SU-DHL-6 (cell line): ENCODE data around the gene GAREM2.

Source experiments
- H2AFZ ChIP-seq: fragments of 200-600 bp; sonication (generic); 2 replicates; pipeline ENCODE4 v1.6.1; 2014; ENCODE audit warnings: low read depth, mild to moderate bottlenecking, moderate library complexity, mixed read lengths, antibody characterized with exemption, low read length; ENCODE audit not compliant: severe bottlenecking
- H3F3A ChIP-seq: fragments of 200-600 bp; shearing (Covaris generic); 2 replicates; pipeline ENCODE4 v1.6.0; 2016; ENCODE audit warnings: antibody characterized with exemption, mild to moderate bottlenecking; ENCODE audit not compliant: insufficient read depth
- H3K27ac ChIP-seq: fragments of 200-600 bp; sonication (generic); 2 replicates; pipeline ENCODE4 v1.5.1; 2016; ENCODE audit warnings: low read depth, mild to moderate bottlenecking, low read length, moderate library complexity, mixed read lengths
- H3K27me3 ChIP-seq: fragments of 200-600 bp; sonication (generic), shearing (Covaris generic); 2 replicates; pipeline ENCODE4 v1.6.0; 2014; ENCODE audit warnings: mild to moderate bottlenecking, low read length
- H3K36me3 ChIP-seq: fragments of 200-600 bp; sonication (generic); 2 replicates; pipeline ENCODE4 v1.6.1; 2014; ENCODE audit warnings: mild to moderate bottlenecking, low read length, mixed read lengths
- H3K4me2 ChIP-seq: fragments of 300-600, 200-600 bp; shearing (Covaris generic), sonication (generic); 2 replicates; pipeline ENCODE4 v1.6.0; 2014; ENCODE audit warnings: low read length, low read depth, mild to moderate bottlenecking; ENCODE audit not compliant: poor library complexity, severe bottlenecking
- H3K4me3 ChIP-seq: fragments of 200-600 bp; sonication (generic); 2 replicates; pipeline ENCODE4 v1.5.1; 2014; ENCODE audit warnings: antibody characterized with exemption, low read length, mild to moderate bottlenecking, mixed read lengths; ENCODE audit not compliant: insufficient read depth, poor library complexity, severe bottlenecking
- H3K79me2 ChIP-seq: fragments of 200-600 bp; sonication (generic); 2 replicates; pipeline ENCODE4 v1.6.1; 2014; ENCODE audit warnings: mild to moderate bottlenecking, low read length, moderate library complexity; ENCODE audit not compliant: insufficient read depth
- H3K9ac ChIP-seq: fragments of 200-600 bp; sonication (generic); 2 replicates; pipeline ENCODE4 v1.7.0; 2014; ENCODE audit warnings: mild to moderate bottlenecking, low read length
- H3K9me2 ChIP-seq: fragments of 200-600 bp; sonication (generic); replicated peaks from 2 replicates; pipeline ENCODE4 v1.6.1; 2014; ENCODE audit warnings: low read length; ENCODE audit not compliant: insufficient read depth
- H3K9me3 ChIP-seq: fragments of 200-600 bp; sonication (generic); 2 replicates; pipeline ENCODE4 v1.6.1; 2014; ENCODE audit warnings: low read length, mixed read lengths; ENCODE audit not compliant: insufficient read depth
- H4K20me1 ChIP-seq: fragments of 200-600 bp; sonication (generic); 2 replicates; pipeline ENCODE4 v1.6.1; 2014; ENCODE audit warnings: low read depth, mild to moderate bottlenecking, antibody characterized with exemption, low read length, moderate library complexity, mixed read lengths
- EZH2phosphoT487 ChIP-seq: fragments of 200-600 bp; sonication (generic), shearing (Covaris generic); conservative IDR thresholded peaks from 2 replicates; pipeline ENCODE4 v1.6.1; 2018; ENCODE audit warnings: mild to moderate bottlenecking, antibody characterized with exemption, low read length, moderate library complexity, mixed read lengths
- TF ChIP-seq, protein P1 (sequence below): fragments of 200-600 bp; sonication (generic); IDR thresholded peaks from one replicate; pipeline ENCODE4 v1.5.1; 2017; ENCODE audit warnings: antibody characterized with exemption, mild to moderate bottlenecking, low read length, moderate library complexity; ENCODE audit not compliant: insufficient read depth, poor library complexity, severe bottlenecking

GAREM2 gene

DNA sequence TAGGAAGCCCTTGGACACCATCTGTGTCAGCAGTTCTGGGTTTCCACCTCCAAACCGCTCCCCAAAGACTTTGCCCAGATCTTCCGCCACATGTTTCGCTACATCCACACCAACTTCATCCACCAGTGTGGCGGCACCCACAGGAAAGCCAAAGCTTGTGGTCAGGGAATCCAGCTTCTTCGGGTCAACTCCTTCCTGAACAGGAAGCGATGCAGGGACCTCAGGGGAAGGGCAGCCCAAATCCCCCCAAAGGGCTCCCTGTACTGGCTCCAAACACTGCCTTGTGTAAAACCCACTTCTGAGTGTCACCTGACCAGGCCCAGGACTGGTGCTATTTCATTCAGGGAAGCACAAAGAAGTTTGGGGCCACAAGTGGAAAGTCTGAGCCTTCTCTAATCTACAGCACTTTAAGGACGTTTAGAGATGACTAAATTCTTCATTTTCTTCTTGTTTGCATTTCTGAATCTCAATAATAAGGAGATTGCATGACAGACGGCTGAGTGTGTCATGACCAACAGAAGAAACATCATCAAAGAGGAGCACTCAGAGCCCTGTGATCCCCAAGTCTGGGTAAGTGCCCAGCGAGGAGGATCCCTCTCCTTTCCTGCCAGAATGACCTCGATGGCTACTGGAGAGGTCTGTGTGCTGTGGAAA lies 20.8 kb downstream of the GAREM2 start:
- H3K9me2 ChIP-seq = no peaks in the 10 kb centered on the region
- no peak overlapping the region for H3K27ac ChIP-seq
- no peak overlapping the region for H3K4me3 ChIP-seq
- H3K9me3 ChIP-seq = 0 out of 2 replicates have a peak, but pooled peaks cover 5% of the 10 kb centered on the region
- no peak overlapping the region for H3K4me2 ChIP-seq
- H3K36me3 ChIP-seq = peaks cover 19% of the 10 kb centered on the region
- no peak overlapping the region for H3K9ac ChIP-seq
- H2AFZ ChIP-seq = no peak overlapping the region
- H3K27me3 ChIP-seq = no peaks in the 10 kb centered on the region
- H3K79me2 ChIP-seq = no peaks in the 10 kb centered on the region
- H4K20me1 ChIP-seq = no peaks in the 10 kb centered on the region
- 0 out of 2 replicates have a peak, but pooled peaks cover 3% of the 10 kb centered on the region for H3F3A ChIP-seq
- TF ChIP-seq, protein P1, sequence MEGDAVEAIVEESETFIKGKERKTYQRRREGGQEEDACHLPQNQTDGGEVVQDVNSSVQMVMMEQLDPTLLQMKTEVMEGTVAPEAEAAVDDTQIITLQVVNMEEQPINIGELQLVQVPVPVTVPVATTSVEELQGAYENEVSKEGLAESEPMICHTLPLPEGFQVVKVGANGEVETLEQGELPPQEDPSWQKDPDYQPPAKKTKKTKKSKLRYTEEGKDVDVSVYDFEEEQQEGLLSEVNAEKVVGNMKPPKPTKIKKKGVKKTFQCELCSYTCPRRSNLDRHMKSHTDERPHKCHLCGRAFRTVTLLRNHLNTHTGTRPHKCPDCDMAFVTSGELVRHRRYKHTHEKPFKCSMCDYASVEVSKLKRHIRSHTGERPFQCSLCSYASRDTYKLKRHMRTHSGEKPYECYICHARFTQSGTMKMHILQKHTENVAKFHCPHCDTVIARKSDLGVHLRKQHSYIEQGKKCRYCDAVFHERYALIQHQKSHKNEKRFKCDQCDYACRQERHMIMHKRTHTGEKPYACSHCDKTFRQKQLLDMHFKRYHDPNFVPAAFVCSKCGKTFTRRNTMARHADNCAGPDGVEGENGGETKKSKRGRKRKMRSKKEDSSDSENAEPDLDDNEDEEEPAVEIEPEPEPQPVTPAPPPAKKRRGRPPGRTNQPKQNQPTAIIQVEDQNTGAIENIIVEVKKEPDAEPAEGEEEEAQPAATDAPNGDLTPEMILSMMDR = no peak
- TF ChIP-seq EZH2phosphoT487 = no peak

DNA sequence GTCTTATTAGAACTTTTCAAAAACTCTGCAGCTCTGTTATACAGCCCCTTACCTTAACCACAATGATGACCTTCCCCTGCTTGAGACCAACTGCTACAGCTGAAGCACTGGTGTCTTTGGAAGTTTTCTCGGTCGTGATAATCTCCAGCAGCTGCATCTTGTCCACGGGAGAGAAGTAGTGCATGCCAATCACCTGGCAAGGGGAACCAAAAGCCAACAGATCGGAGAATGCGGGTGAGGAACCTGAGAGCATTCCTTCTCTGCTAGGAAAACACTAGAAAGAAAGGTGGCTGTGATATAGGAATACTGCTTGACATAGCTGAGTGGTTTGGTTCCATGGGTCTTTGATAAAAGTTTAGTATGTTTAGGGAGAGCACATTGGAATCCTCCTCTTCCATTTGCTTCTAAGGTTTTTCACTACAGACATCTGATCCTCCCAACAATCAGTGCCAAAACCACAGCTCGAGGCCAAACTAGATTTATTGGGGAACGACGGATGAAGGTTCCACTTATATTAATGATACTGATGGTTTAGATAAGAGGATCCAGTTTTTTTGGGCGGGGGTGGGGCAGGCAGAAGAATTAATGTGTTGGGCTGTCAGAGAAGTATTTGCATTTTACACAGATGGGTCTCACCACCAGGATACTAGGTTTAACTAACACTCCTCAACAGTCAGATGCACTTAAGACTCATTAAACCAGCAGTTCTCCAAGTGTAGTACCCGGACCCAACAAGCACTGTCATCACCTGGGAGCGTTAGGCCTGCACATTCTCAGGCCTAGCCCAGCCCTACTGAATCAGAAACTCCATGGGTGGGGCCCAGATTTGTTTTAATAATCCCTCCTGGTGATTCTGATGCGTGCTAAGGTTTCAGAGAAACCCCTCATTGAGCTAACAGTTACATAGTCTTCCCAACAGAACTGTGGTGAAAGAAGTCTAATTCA lies 22.4 kb downstream of the GAREM2 start:
- Histone ChIP-seq H3F3A (no peaks in the 10 kb centered on the region), H3K9ac (no peak overlapping the region), H3K27me3 (no peaks in the 10 kb centered on the region), H3K27ac (no peak overlapping the region), H3K9me3 (0 out of 2 replicates have a peak, but pooled peaks cover 5% of the 10 kb centered on the region), H3K79me2 (no peaks in the 10 kb centered on the region), H3K36me3 (peaks cover 28% of the 10 kb centered on the region), H3K4me3 (no peak overlapping the region), H2AFZ (no peak overlapping the region), H4K20me1 (no peaks in the 10 kb centered on the region), H3K9me2 (no peaks in the 10 kb centered on the region), H3K4me2 (no peak overlapping the region)
- no peak for TF ChIP-seq EZH2phosphoT487
- TF ChIP-seq, protein P1 = no peak

DNA sequence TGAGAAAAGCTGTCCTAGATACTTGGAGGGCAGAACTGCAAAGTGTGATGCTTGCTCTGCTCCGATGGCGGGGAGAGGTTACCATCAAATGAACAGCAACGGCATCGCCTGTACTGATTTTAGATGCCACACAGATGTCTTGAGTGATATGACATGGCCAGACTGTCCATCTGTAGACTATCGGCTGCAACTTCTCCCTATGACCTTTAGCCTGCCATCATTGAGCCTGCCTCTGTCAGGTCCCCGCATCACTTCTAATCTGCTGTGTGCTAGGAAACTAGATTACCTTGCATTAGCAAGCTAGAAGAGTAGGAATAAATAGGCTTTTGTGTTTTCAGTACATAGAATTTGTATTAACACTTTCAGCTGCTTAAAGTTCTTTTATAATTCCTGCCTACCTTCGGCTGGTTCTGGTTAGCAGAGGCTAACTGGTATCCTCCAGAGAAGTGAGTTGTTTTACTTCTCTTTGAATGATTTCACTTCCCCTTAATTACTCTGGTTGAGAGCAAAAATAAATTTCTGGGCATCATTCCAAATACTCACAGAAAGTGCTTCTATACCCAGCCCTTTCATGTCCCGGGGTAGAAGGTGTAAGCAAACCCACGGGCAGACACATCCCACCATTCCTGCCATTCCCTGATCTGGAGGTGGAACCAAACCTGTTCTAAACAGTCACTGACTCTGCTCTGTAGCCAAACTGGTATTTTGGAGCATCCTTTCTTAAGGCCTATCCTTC lies 24.0 kb downstream of the GAREM2 start:
- TF ChIP-seq, protein P1 = no peak
- TF ChIP-seq EZH2phosphoT487 = no peak
- no peak overlapping the region for H3K4me3 ChIP-seq
- H3K9ac ChIP-seq = no peak overlapping the region
- H3K79me2 ChIP-seq = no peaks in the 10 kb centered on the region
- no peaks in the 10 kb centered on the region for H3F3A ChIP-seq
- no peaks in the 10 kb centered on the region for H3K27me3 ChIP-seq
- H3K27ac ChIP-seq = no peak overlapping the region
- H3K4me2 ChIP-seq = no peak overlapping the region
- peaks cover 38% of the 10 kb centered on the region for H3K36me3 ChIP-seq
- H3K9me3 ChIP-seq = 0 out of 2 replicates have a peak, but pooled peaks cover 5% of the 10 kb centered on the region
- no peaks in the 10 kb centered on the region for H3K9me2 ChIP-seq
- no peak overlapping the region for H2AFZ ChIP-seq
- H4K20me1 ChIP-seq = no peaks in the 10 kb centered on the region
